HG03439 (cell line): ENCODE measurements around the gene BEGAIN.

Experiments
- ATAC-seq: cut with Tn5 transposase; IDR thresholded peaks from one replicate; pipeline ENCODE4 v1.9.1; 2021; ENCODE audit warnings: mild to moderate bottlenecking, moderate library complexity; ENCODE audit not compliant: unreplicated experiment

BEGAIN gene

GRCh38 chr14:100587086-100587762 is at the start of gene BEGAIN:
Gene BEGAIN (minus strand): TSS chr14:100587417. CDS start chr14:100587290, 127 bp downstream.
- no peak for ATAC-seq

DNA sequence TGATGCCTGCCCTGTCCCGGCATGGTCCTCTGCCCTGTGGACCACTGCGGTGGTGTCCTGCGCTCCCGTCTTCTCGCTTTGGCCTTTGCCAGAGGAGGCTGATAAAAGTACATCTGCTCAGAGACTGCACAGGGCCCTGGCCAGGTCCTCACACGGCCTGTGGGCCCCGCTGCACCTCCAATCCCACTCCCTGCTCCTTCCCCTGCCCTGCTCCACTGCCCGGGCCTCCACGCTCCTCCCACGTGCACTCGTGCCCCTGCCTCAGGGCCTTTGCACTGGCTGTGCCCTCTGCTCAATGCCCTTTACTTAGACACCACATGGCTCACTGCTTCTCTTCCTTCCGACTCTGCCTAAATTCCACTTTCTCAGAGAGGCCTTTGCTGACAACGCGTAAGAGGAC is 49.3 kb upstream of the BEGAIN start:
- no peak for ATAC-seq

DNA sequence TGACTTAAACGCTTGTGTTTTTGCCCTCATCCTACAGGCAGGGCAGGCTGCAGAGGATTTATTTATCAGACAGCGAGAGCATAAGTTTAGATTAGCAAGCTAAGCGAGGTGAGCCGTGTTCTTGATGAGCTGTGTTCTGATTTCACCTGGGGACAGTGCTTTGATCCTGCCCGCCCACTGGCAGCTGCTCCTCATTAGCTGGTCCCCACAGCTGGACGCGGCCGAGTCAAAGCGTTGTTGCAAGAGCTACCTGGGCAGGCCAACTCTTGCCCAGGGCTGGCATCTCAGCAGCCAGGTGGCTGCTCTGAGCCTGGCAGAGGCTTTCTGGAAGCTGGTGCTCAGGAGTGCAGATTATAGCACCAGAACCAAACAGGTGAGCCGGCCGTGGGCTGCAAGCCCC is 46.8 kb upstream of the BEGAIN start:
- ATAC-seq = no peak

GRCh38 chr14:100633406-100633805 is 46.2 kb upstream of the BEGAIN start:
- no peak for ATAC-seq

- ATAC-seq = no peak
Observed at GRCh38 chr14:100629696-100630095, 42.5 kb upstream of the BEGAIN start.

- no peak for ATAC-seq
Observed at GRCh38 chr14:100629098-100629497, 41.9 kb upstream of the BEGAIN start.

DNA sequence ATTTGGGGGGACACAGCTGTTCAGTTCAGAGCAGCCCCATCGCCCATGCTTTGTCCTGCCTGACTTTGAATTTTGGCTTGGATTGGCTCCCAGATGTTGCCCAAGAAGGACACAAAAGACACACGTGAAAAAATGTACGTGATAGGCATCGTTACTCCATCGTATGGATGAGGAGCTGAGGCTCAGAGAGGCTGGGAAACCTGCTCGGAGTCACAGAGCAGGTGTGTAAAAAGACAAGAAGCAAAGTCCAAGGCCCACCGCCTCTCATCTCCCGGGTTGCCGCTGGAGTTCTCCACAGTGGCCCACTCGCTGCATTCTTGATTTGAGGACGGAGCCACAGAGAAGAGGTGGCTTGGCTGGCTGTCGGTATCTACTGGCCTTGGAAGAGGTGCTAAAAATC is 41.0 kb upstream of the BEGAIN start:
- no peak for ATAC-seq

DNA sequence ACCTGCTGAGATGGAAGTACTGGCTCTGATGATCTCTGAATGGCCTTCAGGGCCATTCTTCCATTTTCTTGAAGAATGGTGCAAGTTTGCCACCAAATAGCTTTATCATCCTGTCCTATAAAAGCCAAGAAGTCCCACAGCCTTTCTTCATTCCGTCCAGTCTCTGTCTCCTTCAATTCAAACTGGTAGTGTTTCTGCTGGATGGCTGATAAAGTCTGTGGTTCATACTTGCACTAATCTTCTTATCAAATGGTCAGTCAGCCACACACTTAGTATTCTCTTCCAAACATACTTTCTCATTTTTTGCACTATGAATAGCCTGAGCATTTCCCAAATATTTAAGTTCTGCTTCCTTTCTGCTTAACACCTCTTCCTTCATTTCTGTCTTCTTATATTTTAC is 39.4 kb upstream of the BEGAIN start:
- ATAC-seq = no peak

- ATAC-seq = no peak
Observed at GRCh38 chr14:100623961-100624360, 36.7 kb upstream of the BEGAIN start.

DNA sequence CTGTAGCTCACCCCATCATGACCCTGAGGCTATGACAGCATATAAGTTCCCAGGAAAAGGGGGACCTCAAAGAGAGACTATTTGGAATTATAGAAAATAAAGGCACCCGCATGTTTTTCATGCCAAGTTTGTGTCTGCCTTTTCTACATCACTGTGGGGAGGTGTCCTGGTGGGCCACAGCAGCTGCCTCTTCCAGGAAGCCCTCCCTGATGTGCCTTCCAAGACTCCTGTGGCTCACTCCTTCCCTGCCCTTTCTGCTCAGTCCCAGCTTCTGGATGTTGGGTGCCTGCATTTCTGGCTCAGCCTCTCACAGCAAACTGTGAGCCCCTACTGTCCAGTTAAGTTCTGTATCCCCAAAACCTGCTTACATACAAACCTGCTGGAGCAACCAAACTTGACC is 36.3 kb upstream of the BEGAIN start:
- ATAC-seq = no peak

DNA sequence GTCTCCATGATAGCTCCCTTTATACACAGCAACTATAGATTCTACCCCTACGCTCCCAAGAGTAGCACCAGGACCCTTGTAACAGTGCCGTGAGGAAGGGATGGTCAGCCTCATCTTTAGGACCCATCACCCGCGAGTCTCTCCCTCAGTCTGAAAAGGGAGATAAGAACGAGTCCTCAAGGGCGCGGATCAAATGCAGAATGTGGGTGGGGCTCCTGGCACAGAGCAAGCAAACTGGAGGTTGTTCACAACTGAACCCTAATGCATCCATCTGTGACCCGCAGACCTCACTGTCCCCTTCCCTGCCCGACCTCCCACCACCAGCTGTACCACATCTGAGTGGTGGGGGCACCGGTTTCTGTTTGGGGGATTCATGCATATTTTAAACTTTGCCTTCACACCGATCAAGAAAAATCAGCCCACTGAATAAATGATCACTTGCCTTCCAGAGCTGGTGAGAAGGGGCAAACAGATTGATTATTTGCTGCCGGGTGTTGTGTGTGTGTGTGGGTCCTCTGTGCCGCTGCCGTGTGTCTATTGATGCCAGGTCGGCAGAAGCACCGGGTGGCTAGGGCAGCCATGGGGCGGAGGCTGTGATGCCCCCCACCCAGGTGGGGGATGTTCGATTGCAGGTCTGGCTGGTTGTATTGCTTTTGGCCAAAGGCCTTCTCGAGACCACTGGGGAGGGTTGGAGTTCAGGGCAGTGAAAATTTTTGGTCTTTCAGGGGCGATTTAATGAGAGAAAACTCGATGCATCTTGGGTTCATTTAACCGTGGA is 35.7 kb upstream of the BEGAIN start:
- no peak for ATAC-seq

DNA sequence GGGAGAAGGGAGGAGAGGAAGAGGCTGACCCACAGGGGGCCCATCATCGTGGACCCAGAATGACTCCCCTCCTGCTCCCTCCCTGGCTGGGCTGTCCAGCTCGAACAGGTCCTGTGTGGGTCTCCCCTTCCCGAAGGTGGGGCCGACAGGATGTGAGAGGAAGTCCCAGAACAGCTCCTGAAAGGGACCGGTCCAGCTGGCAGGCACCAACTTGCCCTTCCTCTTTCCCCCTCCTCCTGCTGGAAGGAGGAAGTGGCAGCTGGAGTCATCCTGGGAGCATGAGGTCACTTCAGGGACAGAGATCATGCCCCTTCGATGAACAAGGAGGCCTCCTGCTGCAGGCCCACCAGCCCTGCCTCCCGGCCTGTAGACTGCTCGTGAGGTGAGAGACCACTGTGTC is 35.0 kb upstream of the BEGAIN start:
- ATAC-seq = no peak

- ATAC-seq = no peak
Observed at GRCh38 chr14:100621806-100622205, 34.6 kb upstream of the BEGAIN start.

DNA sequence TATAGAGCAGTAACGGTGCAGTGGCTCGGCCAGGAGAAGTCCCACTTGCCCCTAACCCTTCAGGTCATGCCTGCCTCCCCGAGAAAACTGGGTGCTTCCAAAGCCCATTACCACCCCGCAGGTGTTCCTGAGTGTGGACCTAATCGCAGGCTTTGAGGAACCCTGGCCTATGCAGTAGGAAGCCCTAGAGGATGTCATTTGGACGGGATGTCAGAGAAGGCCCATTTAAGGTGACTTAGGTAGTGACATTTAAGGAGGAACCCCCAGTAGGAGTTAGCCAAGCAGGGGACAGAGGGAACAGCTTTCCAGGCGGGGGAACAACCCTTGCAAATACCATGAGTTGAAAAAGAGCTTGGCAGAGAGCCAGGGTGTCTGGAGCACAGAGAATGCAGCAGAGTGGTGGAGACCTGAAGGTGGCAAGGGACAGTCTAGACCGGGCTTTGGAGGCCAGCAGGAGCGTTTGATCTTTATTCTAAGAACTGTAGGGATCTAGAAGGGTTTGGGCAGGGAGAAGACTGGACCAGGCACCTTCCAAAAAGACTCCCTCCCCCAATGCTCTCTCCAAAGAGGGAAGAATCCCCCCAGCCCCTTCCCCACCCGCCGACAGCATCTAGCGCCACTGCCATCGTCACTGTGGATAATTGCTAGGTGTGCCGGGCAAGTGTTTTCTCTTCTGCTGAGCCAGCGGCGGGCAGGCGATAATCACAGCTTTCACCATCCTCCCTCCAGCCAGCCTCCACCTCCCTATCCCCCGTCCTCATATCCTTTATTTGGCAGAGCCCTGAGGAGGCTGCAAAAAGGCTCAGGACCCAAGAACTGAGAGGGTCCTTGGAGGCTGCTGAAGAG is 33.3 kb upstream of the BEGAIN start:
- no peak for ATAC-seq

- ATAC-seq = no peak
Observed at GRCh38 chr14:100619396-100620254, 32.4 kb upstream of the BEGAIN start.

DNA sequence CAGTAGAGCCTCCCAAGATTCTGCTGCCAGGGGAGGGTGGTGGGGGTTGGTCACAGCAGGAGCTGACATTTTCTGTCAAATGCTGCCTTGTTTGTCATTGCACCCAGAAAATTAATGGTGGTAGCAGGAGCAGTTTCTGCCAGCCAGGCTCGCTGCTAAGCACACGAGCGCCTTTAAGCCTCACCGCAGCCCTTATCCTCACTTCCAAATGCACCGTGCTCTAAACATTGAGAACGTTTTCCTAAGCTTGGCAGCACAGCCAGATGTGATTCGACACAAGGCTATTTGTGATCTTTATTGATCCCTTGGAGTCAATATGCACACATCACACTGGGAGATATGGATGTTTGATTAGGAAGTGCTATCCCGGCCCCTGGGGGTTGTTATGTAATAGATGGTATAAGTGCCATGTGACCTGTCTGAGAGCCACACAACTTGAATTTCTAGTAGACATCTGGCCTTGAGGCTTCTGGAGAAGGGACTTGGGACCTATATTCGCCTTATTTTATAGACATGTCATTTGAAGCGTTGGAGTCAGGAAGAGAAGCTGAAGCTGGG is 31.6 kb upstream of the BEGAIN start:
- no peak for ATAC-seq

DNA sequence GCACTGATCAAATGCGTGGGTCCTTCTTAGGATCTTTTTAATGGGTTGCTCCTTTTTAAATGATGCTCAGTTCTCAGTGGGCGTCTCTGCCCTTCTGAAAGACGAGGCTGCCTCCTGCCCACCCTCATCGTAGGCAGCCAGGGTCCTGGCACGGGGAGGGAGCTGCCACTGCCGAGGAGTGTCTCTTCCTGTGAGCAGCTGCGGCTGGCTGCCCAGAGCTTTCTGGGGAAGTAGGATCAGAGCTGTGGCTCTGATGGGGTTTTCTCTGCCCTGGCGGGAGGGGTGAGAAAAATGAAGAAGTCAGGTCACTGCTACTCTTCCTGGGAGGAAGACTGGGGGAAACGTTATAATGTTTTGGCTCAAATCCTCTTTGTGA is 31.1 kb upstream of the BEGAIN start:
- ATAC-seq = no peak

DNA sequence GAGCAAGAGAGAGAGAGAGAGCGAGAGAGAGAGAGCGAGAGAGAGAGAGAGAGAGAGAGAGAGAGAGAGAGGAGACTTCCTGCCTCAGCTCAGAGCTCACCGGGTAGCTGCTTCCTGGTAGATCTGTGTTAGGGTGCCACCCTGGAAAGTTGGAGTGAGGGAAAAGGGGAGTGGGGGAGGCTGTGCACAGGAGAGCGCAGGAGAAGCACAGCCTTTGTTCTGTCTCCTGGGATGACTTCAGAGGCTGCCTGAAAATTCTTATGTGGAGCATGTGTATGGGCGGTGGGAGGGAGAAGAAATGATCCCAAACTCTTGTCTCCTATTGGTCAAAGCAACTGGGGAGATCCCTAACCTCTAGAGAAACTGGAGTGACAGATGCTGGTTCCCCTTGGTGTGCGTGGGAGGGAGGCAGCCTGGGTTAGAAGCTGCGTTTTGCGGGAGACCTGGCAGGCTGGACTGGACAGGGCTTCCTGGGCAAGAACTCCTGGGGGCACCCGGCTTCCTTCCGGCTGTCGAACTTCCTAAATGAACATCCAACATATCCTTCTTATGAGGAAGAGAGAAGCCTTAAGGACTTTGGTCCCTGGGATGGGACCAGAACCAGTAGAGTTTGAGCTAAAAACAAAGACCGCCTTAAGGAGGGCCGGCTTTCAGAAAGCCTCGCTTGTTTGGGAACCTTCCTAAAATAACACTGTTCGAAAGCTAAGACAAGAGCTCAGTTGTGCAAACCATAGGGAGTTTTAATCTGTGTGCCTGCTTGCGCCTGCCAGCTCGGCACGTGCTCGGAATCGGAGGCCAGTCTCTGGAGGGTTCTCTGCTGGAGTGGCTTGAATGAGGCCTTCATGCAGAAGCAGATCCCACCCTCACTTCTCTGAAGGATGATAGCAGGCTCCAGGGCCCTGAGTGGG is 30.4 kb upstream of the BEGAIN start:
- ATAC-seq = no peak

GRCh38 chr14:100616854-100617409 is 29.7 kb upstream of the BEGAIN start:
- no peak for ATAC-seq
